HG02798 (cell line): ENCODE measurements around the gene METTL5.
A peak's percentile ranks its signal among the peaks of the same experiment; 100 is the strongest.
"Not testable (repeated sequence)": the region's sequence is repeated elsewhere in the genome, so short reads cannot be mapped to it uniquely, and the experiment has no call there.

ENCODE experiments used
- ATAC-seq: cut with Tn5 transposase; IDR thresholded peaks from one replicate; pipeline ENCODE4 v1.9.1; 2021; ENCODE audit warnings: mild to moderate bottlenecking; ENCODE audit not compliant: unreplicated experiment, poor library complexity

The METTL5 gene

GRCh38 chr2:169824373-169825333, at the start of gene METTL5:
Gene METTL5, minus strand, starts transcription at chr2:169824905. Its CDS starts 308 bp downstream, at chr2:169824597.
- ATAC-seq: peak; percentile 71

- ATAC-seq: no peak
Observed at GRCh38 chr2:169871994-169872393, 47.3 kb upstream of the METTL5 start.

- ATAC-seq: not testable (repeated sequence)
Observed at GRCh38 chr2:169871369-169871768, 46.7 kb upstream of the METTL5 start.

- no peak for ATAC-seq
Observed at GRCh38 chr2:169868951-169869350, 44.2 kb upstream of the METTL5 start.

GRCh38 chr2:169867579-169867978, 42.9 kb upstream of the METTL5 start:
- ATAC-seq: no peak

- ATAC-seq: not testable (repeated sequence)
Observed at GRCh38 chr2:169866230-169866629, 41.5 kb upstream of the METTL5 start.

- ATAC-seq: no peak
Observed at GRCh38 chr2:169865492-169865891, 40.8 kb upstream of the METTL5 start.

- ATAC-seq: no peak
Observed at GRCh38 chr2:169862816-169863215, 38.1 kb upstream of the METTL5 start.

GRCh38 chr2:169860149-169860548, 35.4 kb upstream of the METTL5 start:
- ATAC-seq: no peak

- no peak for ATAC-seq
Observed at GRCh38 chr2:169859423-169859822, 34.7 kb upstream of the METTL5 start.

GRCh38 chr2:169855281-169856258, 30.9 kb upstream of the METTL5 start:
- ATAC-seq: not testable (repeated sequence)

GRCh38 chr2:169853041-169853668, 28.4 kb upstream of the METTL5 start:
- no peak for ATAC-seq

- ATAC-seq: no peak
Observed at GRCh38 chr2:169849710-169850109, 25.0 kb upstream of the METTL5 start.

GRCh38 chr2:169848959-169849693, 24.4 kb upstream of the METTL5 start:
- not testable (repeated sequence) for ATAC-seq

- ATAC-seq: no peak
Observed at GRCh38 chr2:169845016-169845415, 20.3 kb upstream of the METTL5 start.

GRCh38 chr2:169841625-169842024, 16.9 kb upstream of the METTL5 start:
- ATAC-seq: not testable (repeated sequence)

- no peak for ATAC-seq
Observed at GRCh38 chr2:169840747-169841142, 16.0 kb upstream of the METTL5 start.

- ATAC-seq: no peak
Observed at GRCh38 chr2:169839954-169840746, 15.4 kb upstream of the METTL5 start.
